Type B pancreatic cell (in vitro differentiated cells): ENCODE data around the gene ATRN. TPM values are rescaled to one million over a fixed set of nuclear protein-coding genes. Genes with fewer than 3 reads are reported as not detected.

Experiments
- DNase-seq: peaks from one replicate; pipeline ENCODE4 v3.0.0; 2021; ENCODE audit warnings: mixed read lengths; ENCODE audit not compliant: unreplicated experiment; ENCODE audit errors: extremely low spot score
- H3K27ac Mint-ChIP-seq: 2 replicates; pipeline ENCODE4 v1.8.0; 2021; ENCODE audit warnings: mild to moderate bottlenecking, mixed read lengths
- H3K27me3 Mint-ChIP-seq: 2 replicates; pipeline ENCODE4 v1.8.0; 2021; ENCODE audit warnings: mixed read lengths
- H3K36me3 Mint-ChIP-seq: 2 replicates; pipeline ENCODE4 v1.8.0; 2021; ENCODE audit warnings: mixed read lengths
- H3K4me1 Mint-ChIP-seq: one replicate; pipeline ENCODE4 v1.8.0; 2021; ENCODE audit warnings: mixed read lengths; ENCODE audit not compliant: unreplicated experiment
- H3K4me3 Mint-ChIP-seq: 2 replicates; pipeline ENCODE4 v1.8.0; 2021; ENCODE audit warnings: mild to moderate bottlenecking, mixed read lengths
- H3K9me3 Mint-ChIP-seq: 2 replicates; pipeline ENCODE4 v1.8.0; 2021; ENCODE audit warnings: mixed read lengths
- CTCF ChIP-seq: fragments of 200-600 bp; sonication (generic); conservative IDR thresholded peaks from 2 replicates; pipeline ENCODE4 v1.5.0; 2021; ENCODE audit warnings: antibody characterized with exemption, mild to moderate bottlenecking
- total RNA-seq: library from RNA; stranded (reverse); gene quantifications from 2 replicates; pipeline ENCODE4 v1.2.1, GENCODE V29; 2021; ENCODE audit warnings: low replicate concordance

The ATRN gene
- total RNA-seq, 1 donor from 2014 or later = 36.9 TPM

GRCh38 chr20:3699037-3699436 is 228.2 kb downstream of the ATRN start:
- no peak overlapping the region for H3K4me3 Mint-ChIP-seq
- DNase-seq = no peak
- no peak for TF ChIP-seq CTCF
- peaks cover 5% of the 10 kb centered on the region for H3K27me3 Mint-ChIP-seq
- H3K4me1 Mint-ChIP-seq = no peaks in the 10 kb centered on the region
- no peaks in the 10 kb centered on the region for H3K36me3 Mint-ChIP-seq
- H3K27ac Mint-ChIP-seq = no peak overlapping the region
- H3K9me3 Mint-ChIP-seq = no peaks in the 10 kb centered on the region

Other genes starting within 250 kb of the ATRN start
- 5.8 and 6.9 TPM in 2 replicates for gene SLC4A11, start 231.8 kb upstream of the ATRN start, total RNA-seq
- gene DNAAF9, start 63.3 kb upstream of the ATRN start, total RNA-seq = 17.3 and 19.1 TPM in 2 replicates
- gene GFRA4, start 192.4 kb downstream of the ATRN start, total RNA-seq = not detected in 2 replicates
- gene ADAM33, start 211.0 kb downstream of the ATRN start, total RNA-seq = 0.29 and 8.2 TPM in 2 replicates
- not detected in 2 replicates for gene SIGLEC1, start 241.6 kb downstream of the ATRN start, total RNA-seq